DND-41 (cell line): ENCODE measurements around the gene MBP.
"Not testable (repeated sequence)": the region's sequence is repeated elsewhere in the genome, so short reads cannot be mapped to it uniquely, and the experiment has no call there.

Source experiments
- ATAC-seq: fragments of 200-7000 bp; cut with Tn5 transposase; 3 replicates; pipeline ENCODE4 v1.9.1; 2021; ENCODE audit warnings: low read depth; ENCODE audit not compliant: insufficient read depth
- DNase-seq: peaks from one replicate; pipeline ENCODE4 v3.0.0-alpha.2; 2020
- H2AFZ ChIP-seq: 2 replicates; pipeline ENCODE4 v1.6.0; 2012; ENCODE audit warnings: low read depth, low read length
- H3K27ac ChIP-seq: 2 replicates; pipeline ENCODE4 v1.5.1; 2012; ENCODE audit warnings: low read length, inconsistent platforms
- H3K27me3 ChIP-seq: fragments of 200-600 bp; sonication (generic); 2 replicates; pipeline ENCODE4 v1.6.0; 2012; ENCODE audit warnings: low read length, mild to moderate bottlenecking, inconsistent platforms; ENCODE audit not compliant: insufficient read depth, poor library complexity
- H3K36me3 ChIP-seq: 2 replicates; pipeline ENCODE4 v1.5.1; 2012; ENCODE audit warnings: low read length, inconsistent platforms; ENCODE audit not compliant: insufficient read depth
- H3K4me1 ChIP-seq: 2 replicates; pipeline ENCODE4 v1.5.1; 2012; ENCODE audit warnings: mild to moderate bottlenecking, low read length; ENCODE audit not compliant: insufficient read depth
- H3K4me2 ChIP-seq: 2 replicates; pipeline ENCODE4 v1.6.0; 2012; ENCODE audit warnings: mild to moderate bottlenecking, moderate library complexity, low read length, inconsistent platforms; ENCODE audit not compliant: insufficient read depth
- H3K4me3 ChIP-seq, 2 experiments: fragments of 200-600 bp in 1 of 2; shearing (Covaris generic) in 1 of 2; 2 replicates each; pipeline ENCODE4 v1.5.1; 2012 to 2016; ENCODE audit warnings: inconsistent platforms in 2 of 2, low read length in 2 of 2, mild to moderate bottlenecking in 2 of 2, low read depth in 1 of 2, moderate library complexity in 1 of 2
- H3K79me2 ChIP-seq: 2 replicates; pipeline ENCODE4 v1.6.0; 2012; ENCODE audit warnings: low read length, inconsistent platforms; ENCODE audit not compliant: insufficient read depth
- H3K9ac ChIP-seq: 2 replicates; pipeline ENCODE4 v1.6.0; 2012; ENCODE audit warnings: low read depth, mild to moderate bottlenecking, inconsistent platforms, low read length, moderate library complexity
- H3K9me3 ChIP-seq: 2 replicates; pipeline ENCODE4 v1.5.1; 2012; ENCODE audit warnings: low read length, moderate library complexity, mild to moderate bottlenecking, inconsistent platforms; ENCODE audit not compliant: insufficient read depth, severe bottlenecking
- H4K20me1 ChIP-seq: 2 replicates; pipeline ENCODE4 v1.6.0; 2012; ENCODE audit warnings: low read length; ENCODE audit not compliant: insufficient read depth
- EZH2 ChIP-seq: IDR thresholded peaks from 3 replicates; pipeline ENCODE4 v1.6.1; 2012; ENCODE audit warnings: borderline replicate concordance, low read depth, mild to moderate bottlenecking, moderate library complexity, low read length, inconsistent platforms; ENCODE audit not compliant: severe bottlenecking
- TF ChIP-seq, protein P1 (sequence below): IDR thresholded peaks from 2 replicates; pipeline ENCODE4 v1.5.1; 2012; ENCODE audit warnings: borderline replicate concordance, low read length, moderate library complexity, mild to moderate bottlenecking; ENCODE audit not compliant: poor library complexity, severe bottlenecking; ENCODE audit errors: extremely low read depth

MBP gene

DNA sequence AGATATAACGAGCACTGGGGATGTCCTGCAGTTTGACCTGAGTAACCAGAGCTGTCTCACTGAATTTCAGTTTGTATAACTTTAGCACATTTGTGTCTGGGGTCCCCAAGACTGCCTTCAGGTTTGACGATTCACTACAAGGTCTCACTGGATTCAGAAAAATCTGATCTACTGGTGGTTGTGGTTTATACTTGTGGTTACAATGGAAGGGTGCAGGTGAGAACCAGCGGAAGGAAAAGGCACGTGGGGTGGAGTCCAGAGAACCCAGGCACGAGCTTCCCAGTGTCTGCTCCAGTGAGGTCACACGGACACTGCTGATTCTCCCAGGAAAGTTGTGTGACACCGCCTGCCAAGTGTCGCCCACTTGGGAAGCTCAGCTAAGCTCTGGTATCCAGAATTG lies 184.2 kb downstream of the MBP start:
- no peaks in the 10 kb centered on the region for H3K4me1 ChIP-seq
- no peaks in the 10 kb centered on the region for H3K27me3 ChIP-seq
- no peaks in the 10 kb centered on the region for H3K79me2 ChIP-seq
- H2AFZ ChIP-seq, result no peak overlapping the region
- DNase-seq (peak; percentile 25), ATAC-seq (peak; percentile 83)
- no peaks in the 10 kb centered on the region for H3K9me3 ChIP-seq
- no peak overlapping the region; the same call in 1 of the 2 replicates for H3K27ac ChIP-seq
- no peaks in the 10 kb centered on the region for H4K20me1 ChIP-seq
- no peak overlapping the region for H3K4me3 ChIP-seq
- H3K4me2 ChIP-seq, result no peak overlapping the region
- TF ChIP-seq, protein P1, sequence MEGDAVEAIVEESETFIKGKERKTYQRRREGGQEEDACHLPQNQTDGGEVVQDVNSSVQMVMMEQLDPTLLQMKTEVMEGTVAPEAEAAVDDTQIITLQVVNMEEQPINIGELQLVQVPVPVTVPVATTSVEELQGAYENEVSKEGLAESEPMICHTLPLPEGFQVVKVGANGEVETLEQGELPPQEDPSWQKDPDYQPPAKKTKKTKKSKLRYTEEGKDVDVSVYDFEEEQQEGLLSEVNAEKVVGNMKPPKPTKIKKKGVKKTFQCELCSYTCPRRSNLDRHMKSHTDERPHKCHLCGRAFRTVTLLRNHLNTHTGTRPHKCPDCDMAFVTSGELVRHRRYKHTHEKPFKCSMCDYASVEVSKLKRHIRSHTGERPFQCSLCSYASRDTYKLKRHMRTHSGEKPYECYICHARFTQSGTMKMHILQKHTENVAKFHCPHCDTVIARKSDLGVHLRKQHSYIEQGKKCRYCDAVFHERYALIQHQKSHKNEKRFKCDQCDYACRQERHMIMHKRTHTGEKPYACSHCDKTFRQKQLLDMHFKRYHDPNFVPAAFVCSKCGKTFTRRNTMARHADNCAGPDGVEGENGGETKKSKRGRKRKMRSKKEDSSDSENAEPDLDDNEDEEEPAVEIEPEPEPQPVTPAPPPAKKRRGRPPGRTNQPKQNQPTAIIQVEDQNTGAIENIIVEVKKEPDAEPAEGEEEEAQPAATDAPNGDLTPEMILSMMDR, result no peak
- TF ChIP-seq EZH2, result no peak
- H3K9ac ChIP-seq, result no peak overlapping the region
- H3K36me3 ChIP-seq, result peaks cover 82% of the 10 kb centered on the region

DNA sequence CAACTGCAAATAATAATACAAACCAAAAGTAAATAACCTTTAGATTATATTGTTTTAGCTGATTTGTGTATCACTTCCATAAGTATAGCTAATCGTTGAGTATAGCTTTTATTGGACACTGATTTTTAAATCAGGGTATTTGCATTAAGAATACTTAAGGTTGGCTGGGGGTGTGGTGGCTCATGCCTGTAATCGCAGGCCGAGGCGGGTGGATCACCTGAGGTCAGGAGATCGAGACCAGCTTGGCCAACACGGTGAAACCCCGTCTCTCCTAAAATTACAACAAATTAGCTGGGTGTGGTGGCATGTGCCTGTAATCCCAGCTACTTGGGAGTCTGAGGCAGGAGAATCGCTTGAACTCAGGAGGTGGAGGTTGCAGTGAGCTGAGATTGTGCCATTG lies 188.2 kb downstream of the MBP start:
- H4K20me1 ChIP-seq, H3K4me2 ChIP-seq, DNase-seq, H3K4me1 ChIP-seq, H3K9me3 ChIP-seq, H3K79me2 ChIP-seq, H3K27me3 ChIP-seq, H2AFZ ChIP-seq, ATAC-seq, H3K4me3 ChIP-seq, H3K27ac ChIP-seq, H3K9ac ChIP-seq: not testable (repeated sequence)
- peaks cover 68% of the 10 kb centered on the region for H3K36me3 ChIP-seq

DNA sequence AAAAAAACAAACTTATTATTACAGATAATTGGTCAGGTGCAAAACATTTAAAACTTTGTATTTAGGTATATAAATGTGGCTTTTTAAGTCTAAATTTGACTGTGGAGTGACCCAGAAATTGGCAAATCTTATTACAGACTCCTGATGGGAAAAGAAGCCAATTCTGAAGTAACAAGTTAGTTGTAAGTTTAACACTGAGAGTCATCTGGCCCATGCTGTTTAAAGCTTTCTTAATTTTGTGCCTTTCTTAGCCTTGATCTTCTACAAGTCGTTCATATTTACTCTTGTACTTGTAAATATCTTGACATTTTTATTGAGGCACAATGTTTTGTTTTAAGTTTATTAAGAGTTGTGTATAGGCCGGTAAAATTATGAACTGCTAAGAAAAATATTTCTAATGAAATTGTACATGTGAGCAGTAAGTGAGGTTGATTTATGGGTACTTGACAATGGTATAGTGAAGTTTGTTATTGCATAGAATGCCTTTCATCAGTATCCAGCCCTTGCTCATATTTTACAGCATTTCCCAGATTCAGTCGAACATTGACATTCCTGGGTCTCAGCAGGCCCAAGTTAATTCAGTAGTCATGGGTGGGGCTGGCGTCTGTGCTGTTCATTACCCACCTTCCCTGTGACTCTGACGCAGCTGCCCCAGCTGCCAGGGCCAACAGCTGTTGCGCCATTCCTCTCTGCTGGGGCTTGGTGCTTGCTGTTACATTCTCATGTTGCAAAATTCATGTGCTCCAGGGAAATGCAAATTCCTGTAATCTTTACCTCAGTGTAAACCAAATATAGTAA lies 188.8 kb downstream of the MBP start:
- H3K9me3 ChIP-seq, result no peaks in the 10 kb centered on the region
- no peak overlapping the region for H2AFZ ChIP-seq
- H3K4me1 ChIP-seq, result no peaks in the 10 kb centered on the region
- no peaks in the 10 kb centered on the region for H4K20me1 ChIP-seq
- H3K4me3 ChIP-seq, result no peak overlapping the region
- no peak overlapping the region for H3K4me2 ChIP-seq
- DNase-seq, result no peak
- no peak overlapping the region for H3K27ac ChIP-seq
- no peak for ATAC-seq
- H3K36me3 ChIP-seq, result peaks cover 72% of the 10 kb centered on the region
- H3K27me3 ChIP-seq, result no peaks in the 10 kb centered on the region
- H3K79me2 ChIP-seq, result no peaks in the 10 kb centered on the region
- no peak overlapping the region for H3K9ac ChIP-seq
- TF ChIP-seq, protein P1, result no peak
- TF ChIP-seq EZH2, result no peak

DNA sequence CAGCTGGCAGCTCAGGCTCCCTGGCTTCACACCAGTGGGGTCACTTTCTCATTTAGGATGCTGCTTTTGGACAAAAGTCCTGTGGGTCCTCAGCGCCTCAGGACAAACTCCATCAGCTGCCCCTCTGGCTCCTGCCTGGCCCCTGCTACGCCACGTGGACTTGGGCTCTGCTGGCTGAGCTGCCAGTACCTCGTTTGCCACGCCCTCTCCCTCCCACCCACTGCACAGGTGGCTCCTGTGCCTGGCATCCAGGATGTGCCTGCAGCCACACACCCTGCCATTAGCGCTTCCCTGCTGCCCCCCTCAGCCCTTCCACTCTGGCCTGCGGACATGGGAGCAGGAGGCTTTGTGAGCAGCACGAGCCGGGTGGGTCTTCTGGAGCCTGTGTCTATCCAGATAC lies 191.3 kb downstream of the MBP start:
- Histone ChIP-seq H3K4me2 (no peak overlapping the region), H4K20me1 (no peaks in the 10 kb centered on the region), H3K4me3 (no peak overlapping the region), H3K27me3 (no peaks in the 10 kb centered on the region), H3K9me3 (no peaks in the 10 kb centered on the region), H2AFZ (no peak overlapping the region), H3K27ac (no peak overlapping the region), H3K4me1 (no peaks in the 10 kb centered on the region), H3K79me2 (no peaks in the 10 kb centered on the region), H3K36me3 (peaks cover 73% of the 10 kb centered on the region), H3K9ac (no peak overlapping the region)
- DNase-seq (no peak), ATAC-seq (no peak)
- TF ChIP-seq, protein P1, result no peak
- TF ChIP-seq EZH2, result no peak
